ENCODE measurements around the gene ZNF804B.

The ZNF804B gene

GRCh38 chr7:89133357-89133756 is 373.9 kb downstream of the ZNF804B start:
- H3K4me3 ChIP-seq (ENCODE audit: low read length) = no peak overlapping the region
- TF ChIP-seq, protein P1, sequence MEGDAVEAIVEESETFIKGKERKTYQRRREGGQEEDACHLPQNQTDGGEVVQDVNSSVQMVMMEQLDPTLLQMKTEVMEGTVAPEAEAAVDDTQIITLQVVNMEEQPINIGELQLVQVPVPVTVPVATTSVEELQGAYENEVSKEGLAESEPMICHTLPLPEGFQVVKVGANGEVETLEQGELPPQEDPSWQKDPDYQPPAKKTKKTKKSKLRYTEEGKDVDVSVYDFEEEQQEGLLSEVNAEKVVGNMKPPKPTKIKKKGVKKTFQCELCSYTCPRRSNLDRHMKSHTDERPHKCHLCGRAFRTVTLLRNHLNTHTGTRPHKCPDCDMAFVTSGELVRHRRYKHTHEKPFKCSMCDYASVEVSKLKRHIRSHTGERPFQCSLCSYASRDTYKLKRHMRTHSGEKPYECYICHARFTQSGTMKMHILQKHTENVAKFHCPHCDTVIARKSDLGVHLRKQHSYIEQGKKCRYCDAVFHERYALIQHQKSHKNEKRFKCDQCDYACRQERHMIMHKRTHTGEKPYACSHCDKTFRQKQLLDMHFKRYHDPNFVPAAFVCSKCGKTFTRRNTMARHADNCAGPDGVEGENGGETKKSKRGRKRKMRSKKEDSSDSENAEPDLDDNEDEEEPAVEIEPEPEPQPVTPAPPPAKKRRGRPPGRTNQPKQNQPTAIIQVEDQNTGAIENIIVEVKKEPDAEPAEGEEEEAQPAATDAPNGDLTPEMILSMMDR (conservative IDR thresholded peaks at IDR 0.05; ENCODE audit: low read depth, low read length) = no peak
- DNase-seq (ENCODE audit: low read depth) = no peak

DNA sequence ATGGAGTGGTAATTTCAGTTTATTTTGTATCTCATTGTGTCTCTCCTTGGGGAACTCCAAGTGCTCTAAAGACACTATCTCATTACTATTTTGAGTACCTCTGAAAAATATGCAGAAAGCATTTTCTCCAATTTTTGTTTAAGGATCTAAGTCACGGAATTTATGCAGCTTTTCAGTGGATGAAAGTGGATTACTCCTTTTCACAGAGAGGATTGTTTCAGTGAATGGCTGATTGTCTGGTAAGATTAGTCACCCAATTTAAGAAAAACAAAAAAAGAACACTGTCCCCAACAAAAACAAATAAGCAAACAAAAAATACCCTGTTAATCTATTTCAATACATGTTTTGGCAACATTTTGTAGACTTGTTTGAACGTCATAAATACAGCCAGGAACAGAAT is 374.3 kb downstream of the ZNF804B start:
- DNase-seq (ENCODE audit: low read depth) = no peak
- TF ChIP-seq, protein P1 (conservative IDR thresholded peaks at IDR 0.05; ENCODE audit: low read depth, low read length) = no peak

DNA sequence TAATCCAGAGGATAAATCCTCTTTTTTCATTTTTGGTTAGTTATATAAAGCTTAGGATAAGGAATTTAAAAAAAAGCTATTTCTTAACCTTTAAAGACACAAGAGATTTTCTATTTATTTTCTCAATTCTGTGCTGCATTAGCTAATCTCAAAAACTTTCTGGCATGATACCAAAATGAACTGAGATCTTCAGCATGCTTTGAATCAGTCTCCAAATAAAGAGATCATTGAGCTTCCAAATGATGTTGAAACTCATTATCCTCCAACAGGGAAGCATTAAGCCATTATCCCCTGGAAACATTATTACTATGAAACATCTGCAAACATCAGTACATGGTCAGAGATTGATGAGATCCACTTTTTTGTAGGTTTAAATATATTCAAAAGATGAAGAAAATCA is 386.3 kb downstream of the ZNF804B start:
- TF ChIP-seq, protein P1 (conservative IDR thresholded peaks at IDR 0.05; ENCODE audit: low read depth, low read length) = no peak
- DNase-seq (ENCODE audit: low read depth) = peak; percentile 34
- no peak overlapping the region for H3K4me3 ChIP-seq (ENCODE audit: low read length)

More for the DNA sequence above, 374.3 kb downstream of the ZNF804B start:
- no peak overlapping the region for H3K4me3 ChIP-seq (ENCODE audit: low read length)

GRCh38 chr7:89160107-89160506 is 400.6 kb downstream of the ZNF804B start:
- no peak for DNase-seq (ENCODE audit: low read depth)
- TF ChIP-seq, protein P1 (conservative IDR thresholded peaks at IDR 0.05; ENCODE audit: low read depth, low read length) = no peak
- no peak overlapping the region for H3K4me3 ChIP-seq (ENCODE audit: low read length)

GRCh38 chr7:89165421-89165820 is 405.9 kb downstream of the ZNF804B start:
- TF ChIP-seq, protein P1 (conservative IDR thresholded peaks at IDR 0.05; ENCODE audit: low read depth, low read length) = no peak
- DNase-seq (ENCODE audit: low read depth) = no peak

GRCh38 chr7:89170628-89171027 is 411.1 kb downstream of the ZNF804B start:
- TF ChIP-seq, protein P1 (conservative IDR thresholded peaks at IDR 0.05; ENCODE audit: low read depth, low read length) = no peak
- no peak overlapping the region for H3K4me3 ChIP-seq (ENCODE audit: low read length)
- DNase-seq (ENCODE audit: low read depth) = no peak

More at GRCh38 chr7:89165421-89165820, 405.9 kb downstream of the ZNF804B start:
- H3K4me3 ChIP-seq (ENCODE audit: low read length) = no peak overlapping the region

- TF ChIP-seq, protein P1 (conservative IDR thresholded peaks at IDR 0.05; ENCODE audit: low read depth, low read length) = no peak
- DNase-seq (ENCODE audit: low read depth) = no peak
- no peak overlapping the region for H3K4me3 ChIP-seq (ENCODE audit: low read length)
Observed at GRCh38 chr7:89182116-89182515, 422.6 kb downstream of the ZNF804B start.
